Karpas-422 (cell line): ENCODE measurements around the gene EXOC6. TPM values are rescaled to one million over a fixed set of nuclear protein-coding genes. Genes with fewer than 3 reads are reported as not detected.

Experiments
- DNase-seq: peaks from one replicate; pipeline ENCODE4 v3.0.0-alpha.2; 2015
- H2AFZ ChIP-seq: fragments of 200-600 bp; sonication (generic); 2 replicates; pipeline ENCODE4 v1.6.1; 2014; ENCODE audit warnings: antibody characterized with exemption, low read length, mixed read lengths
- H3K27ac ChIP-seq: fragments of 200-600 bp; sonication (generic); 2 replicates; pipeline ENCODE4 v1.5.1; 2014; ENCODE audit warnings: mild to moderate bottlenecking, low read length, moderate library complexity
- H3K27me3 ChIP-seq: fragments of 200-600 bp; sonication (generic); 2 replicates; pipeline ENCODE4 v1.6.1; 2014; ENCODE audit warnings: low read length, mixed read lengths
- H3K36me3 ChIP-seq: fragments of 200-600 bp; sonication (generic); 2 replicates; pipeline ENCODE4 v1.6.1; 2014; ENCODE audit warnings: low read length, mixed read lengths; ENCODE audit not compliant: insufficient read depth
- H3K4me1 ChIP-seq: fragments of 200-600 bp; sonication (generic); 2 replicates; pipeline ENCODE4 v1.6.1; 2014; ENCODE audit warnings: mild to moderate bottlenecking, low read length, mixed read lengths
- H3K4me2 ChIP-seq: fragments of 200-600 bp; sonication (generic); 2 replicates; pipeline ENCODE4 v1.6.1; 2014; ENCODE audit warnings: low read length, low read depth, mild to moderate bottlenecking; ENCODE audit not compliant: poor library complexity, severe bottlenecking
- H3K4me3 ChIP-seq: fragments of 200-600 bp; sonication (generic); 2 replicates; pipeline ENCODE4 v1.5.1; 2014; ENCODE audit warnings: mild to moderate bottlenecking, antibody characterized with exemption, low read length, mixed read lengths
- H3K79me2 ChIP-seq: fragments of 200-600 bp; sonication (generic); 2 replicates; pipeline ENCODE4 v1.6.1; 2014; ENCODE audit warnings: mild to moderate bottlenecking, low read length, mixed read lengths
- H3K9ac ChIP-seq: fragments of 200-600 bp; sonication (generic); 2 replicates; pipeline ENCODE4 v1.6.0; 2014; ENCODE audit warnings: low read length
- H3K9me2 ChIP-seq: fragments of 200-600 bp; sonication (generic), shearing (Covaris generic); replicated peaks from 2 replicates; pipeline ENCODE4 v1.6.0; 2014; ENCODE audit warnings: mild to moderate bottlenecking, low read length, moderate library complexity; ENCODE audit not compliant: insufficient read depth
- H3K9me3 ChIP-seq: fragments of 300-700, 200-600 bp; sonication (generic); 2 replicates; pipeline ENCODE4 v1.6.1; 2014; ENCODE audit warnings: low read length, mixed read lengths
- H4K20me1 ChIP-seq: fragments of 200-600 bp; sonication (generic); 2 replicates; pipeline ENCODE4 v1.6.1; 2014; ENCODE audit warnings: mild to moderate bottlenecking, antibody characterized with exemption, low read length, low read depth; ENCODE audit not compliant: insufficient read depth
- total RNA-seq: library from RNA; depleted of rRNA; stranded (reverse); fragments of >200 nt; shearing (Covaris generic); gene quantifications from 2 replicates; pipeline ENCODE4 v1.2.3, GENCODE V29; 2014; ENCODE audit warnings: low replicate concordance

Gene EXOC6
- total RNA-seq, 1 experiment from 2014 or later = 18.0 TPM

DNA sequence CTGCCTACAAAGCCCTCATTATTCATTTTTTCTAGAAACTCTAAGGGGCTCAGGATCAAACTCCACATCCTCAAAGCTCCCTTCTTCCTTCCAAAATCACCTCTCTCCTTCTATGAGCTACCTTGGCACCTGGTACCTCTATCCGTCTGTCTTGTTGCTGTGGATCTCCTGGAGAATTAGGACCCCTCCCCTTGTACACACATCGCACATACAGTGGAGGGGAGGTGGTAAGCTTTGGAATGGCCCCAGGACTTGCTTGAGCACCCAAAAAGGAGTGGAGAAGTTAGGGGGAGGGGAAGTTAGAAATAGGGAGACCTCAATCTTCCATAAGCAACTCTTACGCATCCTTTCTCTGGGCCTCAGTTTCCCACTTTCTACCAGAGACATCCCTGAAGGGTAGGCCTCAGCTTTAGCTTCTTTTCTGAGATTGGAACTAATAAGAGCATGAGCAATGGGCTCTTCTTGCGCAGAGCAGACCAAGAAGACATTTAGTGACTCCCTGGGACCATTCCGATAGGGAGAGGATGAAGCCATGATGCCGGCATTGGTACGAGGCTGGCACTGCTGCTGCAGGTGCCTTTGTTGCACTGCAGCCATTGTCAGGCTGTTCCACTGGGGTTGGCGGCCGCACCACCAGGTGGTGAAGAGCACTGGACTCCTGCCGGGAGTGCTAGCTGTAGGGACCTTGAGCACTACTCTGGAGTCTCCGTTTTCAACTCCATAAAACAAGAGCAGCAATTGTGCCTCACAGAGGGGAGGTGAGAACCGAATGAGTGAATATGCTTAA lies 216.7 kb downstream of the EXOC6 start:
- Histone ChIP-seq H3K27ac (no peak overlapping the region), H3K27me3 (no peaks in the 10 kb centered on the region)

DNA sequence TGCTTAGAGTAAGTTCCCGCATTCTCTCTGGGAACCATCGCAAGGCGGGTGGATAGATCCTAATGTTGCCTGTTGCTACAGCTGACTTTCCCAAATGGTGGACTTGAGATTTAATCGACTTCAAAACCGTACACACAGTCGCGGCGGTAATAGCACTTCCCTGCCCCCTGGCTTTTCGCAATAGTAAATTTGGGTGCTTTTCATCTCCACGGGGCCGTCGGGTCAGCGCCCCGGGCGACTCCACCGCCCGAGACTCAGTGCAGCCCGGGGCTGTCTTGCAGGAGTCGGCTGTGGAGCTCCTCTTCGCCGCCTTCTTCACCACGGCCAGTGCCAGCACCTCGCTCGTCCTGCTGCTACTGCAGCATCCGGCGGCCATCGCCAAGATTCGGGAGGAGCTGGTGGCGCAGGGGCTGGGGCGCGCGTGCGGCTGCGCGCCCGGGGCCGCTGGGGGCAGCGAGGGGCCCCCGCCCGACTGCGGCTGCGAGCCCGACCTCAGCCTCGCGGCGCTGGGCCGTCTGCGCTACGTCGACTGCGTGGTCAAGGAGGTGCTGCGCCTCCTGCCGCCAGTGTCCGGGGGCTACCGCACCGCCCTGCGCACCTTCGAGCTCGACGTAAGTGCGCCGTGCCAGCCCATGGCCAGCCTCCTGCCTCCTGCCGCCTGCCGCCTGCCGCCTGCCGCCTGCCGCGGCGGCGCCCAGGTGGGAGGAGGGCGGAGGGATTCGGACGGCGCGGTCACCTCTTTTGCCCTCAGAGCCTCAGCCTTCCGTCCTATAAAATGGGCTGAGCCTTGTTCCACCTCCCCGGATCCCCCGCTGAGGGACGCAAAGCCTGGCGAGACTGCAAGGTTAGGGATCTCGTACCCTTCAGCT lies 217.6 kb downstream of the EXOC6 start:
- Histone ChIP-seq H3K9ac (no peak overlapping the region), H3K4me1 (no peaks in the 10 kb centered on the region), H4K20me1 (no peaks in the 10 kb centered on the region), H3K9me2 (no peaks in the 10 kb centered on the region), H3K27ac (no peak overlapping the region), H3K27me3 (no peaks in the 10 kb centered on the region), H3K4me2 (no peak overlapping the region), H3K9me3 (no peaks in the 10 kb centered on the region), H2AFZ (no peak overlapping the region), H3K36me3 (no peaks in the 10 kb centered on the region), H3K79me2 (no peaks in the 10 kb centered on the region), H3K4me3 (no peak overlapping the region)
- DNase-seq = no peak

More for the DNA sequence above, 216.7 kb downstream of the EXOC6 start:
- Histone ChIP-seq H3K9me2 (no peaks in the 10 kb centered on the region), H3K79me2 (no peaks in the 10 kb centered on the region), H2AFZ (no peak overlapping the region), H4K20me1 (no peaks in the 10 kb centered on the region), H3K4me3 (no peak overlapping the region), H3K4me1 (no peaks in the 10 kb centered on the region), H3K9ac (no peak overlapping the region), H3K4me2 (no peak overlapping the region), H3K9me3 (no peaks in the 10 kb centered on the region), H3K36me3 (no peaks in the 10 kb centered on the region)
- DNase-seq = no peak

DNA sequence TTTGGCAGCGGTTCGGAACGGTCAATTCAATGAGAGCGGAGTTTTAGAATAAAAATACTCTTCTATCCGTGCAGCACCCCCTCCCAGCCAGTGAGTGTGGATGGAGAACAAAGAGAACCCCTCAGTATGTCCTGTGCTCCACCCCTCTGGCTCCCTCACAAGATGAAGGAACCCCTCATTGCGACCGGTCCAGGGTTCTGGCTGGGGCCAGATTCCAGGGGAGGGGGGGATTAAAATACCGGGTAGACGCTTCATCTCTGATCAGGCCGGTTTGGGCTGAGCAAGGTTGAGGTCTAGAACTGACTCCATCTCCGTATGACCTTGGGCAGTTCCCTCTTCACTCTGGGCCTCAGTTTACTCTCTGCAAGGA lies 218.2 kb downstream of the EXOC6 start:
- Histone ChIP-seq H2AFZ (no peak overlapping the region), H3K4me3 (no peak overlapping the region), H3K4me1 (no peaks in the 10 kb centered on the region), H3K79me2 (no peaks in the 10 kb centered on the region), H3K9me3 (no peaks in the 10 kb centered on the region), H4K20me1 (no peaks in the 10 kb centered on the region), H3K36me3 (no peaks in the 10 kb centered on the region), H3K9ac (no peak overlapping the region), H3K9me2 (no peaks in the 10 kb centered on the region), H3K4me2 (no peak overlapping the region), H3K27me3 (no peaks in the 10 kb centered on the region), H3K27ac (no peak overlapping the region)
- no peak for DNase-seq

DNA sequence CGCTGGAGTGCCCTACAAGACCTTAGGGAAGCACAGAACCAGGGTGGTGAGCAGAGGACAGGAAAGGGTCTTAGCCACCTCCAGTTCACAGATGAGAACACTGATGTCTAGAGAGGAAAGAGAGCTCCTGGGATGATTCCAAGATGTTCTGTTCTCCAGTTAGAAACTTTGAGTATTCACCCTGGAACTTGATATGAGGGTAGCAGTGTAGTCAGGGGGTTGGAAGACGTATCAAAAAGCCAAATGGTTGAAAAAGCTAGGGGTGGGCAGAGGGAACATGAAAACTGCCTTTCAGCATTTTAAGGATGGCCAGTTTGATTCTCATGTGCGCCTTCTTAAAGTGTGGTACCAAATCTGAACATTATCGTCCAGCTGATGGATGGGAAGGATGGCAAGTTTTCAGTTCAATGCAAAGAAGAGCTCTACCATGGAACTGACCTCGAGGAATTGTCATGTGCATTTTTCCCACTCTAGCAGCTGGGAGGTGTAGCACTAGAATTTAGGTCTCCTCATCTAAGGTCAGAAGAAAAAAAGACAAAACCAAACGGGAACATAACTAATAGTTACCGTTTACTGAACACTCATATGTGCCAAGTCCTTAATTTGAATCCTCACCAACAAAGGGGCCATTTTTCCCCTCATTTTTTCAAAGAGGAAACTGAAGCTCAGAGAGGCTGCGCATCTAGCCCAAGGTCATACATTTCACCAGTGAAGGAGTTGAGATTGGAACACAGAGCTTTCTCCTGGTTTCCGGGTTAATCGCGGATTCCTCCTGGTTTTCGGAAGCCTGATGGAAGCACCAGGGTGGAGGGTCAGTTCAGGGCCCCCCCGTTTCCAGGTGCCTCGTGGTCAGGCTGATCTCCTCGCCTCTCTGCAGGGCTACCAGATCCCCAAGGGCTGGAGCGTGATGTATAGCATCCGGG lies 219.4 kb downstream of the EXOC6 start:
- no peak overlapping the region for H2AFZ ChIP-seq
- H3K9me3 ChIP-seq = no peaks in the 10 kb centered on the region
- no peak for DNase-seq
- H3K27ac ChIP-seq = no peak overlapping the region
- H3K4me1 ChIP-seq = no peaks in the 10 kb centered on the region
- no peak overlapping the region for H3K4me3 ChIP-seq
- H3K9ac ChIP-seq = no peak overlapping the region
- no peaks in the 10 kb centered on the region for H3K27me3 ChIP-seq
- no peaks in the 10 kb centered on the region for H3K79me2 ChIP-seq
- no peaks in the 10 kb centered on the region for H4K20me1 ChIP-seq
- no peaks in the 10 kb centered on the region for H3K9me2 ChIP-seq
- H3K4me2 ChIP-seq = no peak overlapping the region
- H3K36me3 ChIP-seq = no peaks in the 10 kb centered on the region

DNA sequence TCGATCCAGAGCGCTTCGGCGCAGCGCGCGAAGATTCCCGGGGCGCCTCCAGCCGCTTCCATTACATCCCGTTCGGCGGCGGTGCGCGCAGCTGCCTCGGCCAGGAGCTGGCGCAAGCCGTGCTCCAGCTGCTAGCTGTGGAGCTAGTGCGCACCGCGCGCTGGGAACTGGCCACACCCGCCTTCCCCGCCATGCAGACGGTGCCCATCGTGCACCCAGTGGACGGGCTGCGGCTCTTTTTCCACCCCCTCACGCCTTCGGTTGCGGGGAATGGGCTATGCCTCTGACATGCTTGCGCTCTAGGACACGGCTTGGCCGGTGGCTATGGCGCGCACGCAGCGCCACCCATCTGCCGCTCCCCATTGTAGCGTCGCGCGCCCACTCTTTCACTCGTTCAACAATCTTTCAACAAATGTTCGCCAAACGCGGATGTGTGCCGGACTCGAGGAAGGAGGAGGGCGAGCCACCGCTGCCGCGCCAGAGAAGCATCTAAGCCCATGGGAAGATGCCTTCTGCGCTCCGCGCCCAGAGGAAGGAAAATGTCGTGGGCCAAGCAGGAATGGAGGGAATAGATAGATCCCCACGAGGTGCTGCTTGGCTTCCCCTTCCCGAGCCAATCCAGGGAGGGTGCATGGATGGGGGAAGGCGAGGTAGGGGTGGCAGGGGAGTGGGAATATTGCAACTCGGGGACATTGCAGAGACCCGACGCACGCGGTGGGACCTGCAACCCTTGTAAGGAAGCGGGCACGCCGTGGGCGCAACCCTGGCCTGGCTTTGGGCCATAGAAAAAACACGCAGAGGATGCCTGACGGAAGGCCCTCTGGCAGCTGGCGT lies 220.3 kb downstream of the EXOC6 start:
- Histone ChIP-seq H3K4me3 (no peak overlapping the region), H3K9me2 (no peaks in the 10 kb centered on the region), H4K20me1 (no peaks in the 10 kb centered on the region), H3K9me3 (no peaks in the 10 kb centered on the region), H2AFZ (no peak overlapping the region), H3K27me3 (no peaks in the 10 kb centered on the region), H3K79me2 (no peaks in the 10 kb centered on the region), H3K4me2 (no peak overlapping the region), H3K9ac (no peak overlapping the region), H3K36me3 (no peaks in the 10 kb centered on the region), H3K27ac (no peak overlapping the region), H3K4me1 (peaks cover 4% of the 10 kb centered on the region)
- DNase-seq = no peak

DNA sequence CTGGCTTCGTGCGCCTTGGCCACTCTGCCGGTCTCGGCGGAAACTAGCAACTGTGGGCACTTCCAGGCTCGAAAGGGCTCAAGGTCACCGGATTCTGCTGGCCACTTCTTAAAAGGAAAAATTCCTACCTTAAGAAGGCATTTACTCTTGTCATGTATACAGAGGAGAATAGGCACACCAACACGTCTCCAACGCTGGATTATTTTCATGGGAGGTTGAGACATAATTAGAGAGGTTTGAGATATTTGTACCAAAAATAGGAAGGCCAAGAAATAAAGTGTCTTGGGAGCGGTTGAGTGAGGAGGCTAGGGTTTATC lies 220.9 kb downstream of the EXOC6 start:
- Histone ChIP-seq H3K36me3 (no peaks in the 10 kb centered on the region), H2AFZ (no peak overlapping the region), H3K27me3 (no peaks in the 10 kb centered on the region), H4K20me1 (no peaks in the 10 kb centered on the region), H3K79me2 (no peaks in the 10 kb centered on the region), H3K9me3 (no peaks in the 10 kb centered on the region), H3K4me3 (no peak overlapping the region), H3K27ac (no peak overlapping the region), H3K9me2 (no peaks in the 10 kb centered on the region), H3K4me1 (peaks cover 4% of the 10 kb centered on the region), H3K4me2 (no peak overlapping the region), H3K9ac (no peak overlapping the region)
- DNase-seq = no peak

DNA sequence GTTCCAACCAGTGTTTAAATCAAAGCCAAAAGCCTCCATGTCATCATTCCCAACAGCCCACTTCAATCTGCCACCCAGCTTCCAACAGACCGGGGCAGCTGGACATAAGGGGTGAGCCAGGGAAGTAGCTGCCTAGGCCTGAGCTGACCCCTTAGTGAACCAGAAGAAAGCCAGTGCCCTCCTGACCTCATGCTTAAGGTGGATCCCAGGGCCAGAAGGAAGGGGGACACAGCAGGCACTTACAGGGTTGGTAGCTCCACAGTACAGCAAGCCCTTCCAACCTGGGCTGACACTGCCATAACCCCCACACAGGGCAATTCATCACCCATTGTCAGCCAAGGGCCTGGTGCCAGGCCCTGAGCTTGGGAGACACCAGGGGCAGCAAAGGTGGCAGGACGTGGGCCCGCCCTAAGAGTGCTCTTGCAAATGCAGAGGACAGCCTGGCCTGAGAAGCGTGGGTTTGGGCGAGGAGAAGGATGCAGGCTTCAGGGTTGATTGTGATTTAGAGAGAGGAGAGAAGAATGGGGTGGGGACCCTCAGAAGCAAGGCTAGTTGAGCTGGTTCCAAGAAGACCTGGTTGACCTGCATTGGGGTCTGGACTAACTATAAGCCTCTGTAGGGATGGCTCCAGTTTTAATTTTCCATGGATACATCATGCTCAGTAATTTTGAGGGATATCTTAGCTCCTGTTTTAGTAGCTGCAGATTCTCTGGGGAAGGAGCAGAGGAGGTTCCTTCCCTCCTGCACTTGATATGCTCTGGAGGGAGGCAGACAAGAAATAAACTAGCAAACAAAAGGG lies 222.3 kb downstream of the EXOC6 start:
- Histone ChIP-seq H3K36me3 (no peaks in the 10 kb centered on the region), H3K4me3 (no peak overlapping the region), H3K79me2 (no peaks in the 10 kb centered on the region), H3K4me2 (no peak overlapping the region), H3K27me3 (no peaks in the 10 kb centered on the region), H3K9me3 (no peaks in the 10 kb centered on the region), H3K9ac (no peak overlapping the region), H3K27ac (no peak overlapping the region), H3K9me2 (no peaks in the 10 kb centered on the region), H2AFZ (no peak overlapping the region), H4K20me1 (no peaks in the 10 kb centered on the region), H3K4me1 (peaks cover 4% of the 10 kb centered on the region)
- no peak for DNase-seq
